NT2/D1 (cell line): ENCODE data around the gene EEF2.

Experiments
- SUZ12 ChIP-seq: IDR thresholded peaks from 2 replicates; pipeline ENCODE4 v1.6.1; 2011; ENCODE audit not compliant: insufficient read length, insufficient read depth; ENCODE audit errors: extremely low read depth
- YY1 ChIP-seq: IDR thresholded peaks from 2 replicates; pipeline ENCODE4 v1.6.1; 2011; ENCODE audit not compliant: insufficient read length, insufficient read depth
- ZNF274 ChIP-seq: IDR thresholded peaks from 2 replicates; pipeline ENCODE4 v1.6.1; 2011; ENCODE audit warnings: mild to moderate bottlenecking, low read depth, low read length

- TF ChIP-seq YY1 (no peak), ZNF274 (no peak), SUZ12 (no peak)
These were observed 43.3 kb upstream of the EEF2 start for GRCh38 chr19:4028334-4029246.
